PC-9 (cell line): ENCODE results near the gene SHROOM4.

Experiments
- CTCF ChIP-seq: fragments of 200-600 bp; sonication (generic); conservative IDR thresholded peaks from 2 replicates; pipeline ENCODE4 v1.6.1; 2017; ENCODE audit warnings: mixed run types, antibody characterized with exemption, mild to moderate bottlenecking, moderate library complexity
- EZH2 ChIP-seq: fragments of 200-600 bp; sonication (generic); IDR thresholded peaks from 2 replicates; pipeline ENCODE4 v1.8.0; 2017; ENCODE audit warnings: antibody characterized with exemption, low read depth

GRCh38 chrX:50718776-50719175 lies 95.2 kb downstream of the SHROOM4 start:
- no peak for TF ChIP-seq EZH2
- no peak for TF ChIP-seq CTCF
